GM12801 (cell line): ENCODE data around the gene CUX1.

Experiments
- CTCF ChIP-seq: IDR thresholded peaks from one replicate; pipeline ENCODE4 v1.5.1; 2011; ENCODE audit warnings: control low read depth; ENCODE audit not compliant: insufficient read length; ENCODE audit errors: extremely low read depth

The CUX1 gene

GRCh38 chr7:101933688-101934121 is 116.3 kb downstream of the CUX1 start:
- no peak for TF ChIP-seq CTCF

GRCh38 chr7:101934618-101935017 is 117.2 kb downstream of the CUX1 start:
- TF ChIP-seq CTCF: no peak

GRCh38 chr7:101935521-101936141 is 118.2 kb downstream of the CUX1 start:
- TF ChIP-seq CTCF: no peak

GRCh38 chr7:101936223-101936610 is 118.8 kb downstream of the CUX1 start:
- TF ChIP-seq CTCF: no peak

- TF ChIP-seq CTCF: no peak
Measured at GRCh38 chr7:101936611-101937231, 119.3 kb downstream of the CUX1 start.

- no peak for TF ChIP-seq CTCF
Measured at GRCh38 chr7:101937717-101938514, 120.5 kb downstream of the CUX1 start.

GRCh38 chr7:101939136-101939695 is 121.8 kb downstream of the CUX1 start:
- no peak for TF ChIP-seq CTCF
